ENCODE measurements around the gene ZFAND3.

DNA sequence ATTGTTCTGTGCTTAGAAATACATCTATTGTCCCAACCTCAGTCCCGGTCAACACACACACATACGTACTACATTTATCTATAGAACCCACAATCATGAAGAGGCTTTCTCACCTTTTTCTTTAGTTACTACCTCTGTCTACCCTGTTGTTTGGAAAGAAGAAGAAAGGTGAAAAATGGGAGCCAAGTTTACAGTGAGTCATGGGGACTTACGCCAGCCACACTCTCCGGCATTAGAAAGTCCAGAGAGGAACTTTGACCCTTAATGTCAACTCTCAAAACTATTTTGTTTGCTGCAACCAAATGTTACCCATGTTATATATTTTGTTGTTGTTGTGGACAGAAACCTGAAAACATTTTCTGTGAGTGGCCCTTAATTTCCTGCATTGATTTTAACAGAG is 259.1 kb downstream of the ZFAND3 start:
- no peak for TF ChIP-seq POLR2A (IDR thresholded peaks at IDR 0.05)
- TF ChIP-seq CTCF (IDR thresholded peaks at IDR 0.05), result no peak

All from testis (tissue), 2 donors.